GM12892 (cell line): Measurements from ENCODE around the gene DLG2.

Experiments used
- POLR2A ChIP-seq: IDR thresholded peaks from 2 replicates; pipeline ENCODE4 v1.6.1; 2011; ENCODE audit warnings: low read depth, low read length, control low read depth
- POLR2AphosphoS5 ChIP-seq: IDR thresholded peaks from 2 replicates; pipeline ENCODE4 v1.6.1; 2011; ENCODE audit warnings: low read depth, low read length, control low read depth

- TF ChIP-seq POLR2AphosphoS5 (no peak), POLR2A (no peak)
Measured at GRCh38 chr11:84799112-84799511, 828.0 kb downstream of the DLG2 start.
